ENCODE measurements around the gene POU2AF1. TPM values are rescaled to one million over a fixed set of nuclear protein-coding genes. Genes with fewer than 3 reads are reported as not detected.

POU2AF1 gene
- total RNA-seq, 1 donor from 2014 or later: 0.11 TPM

DNA sequence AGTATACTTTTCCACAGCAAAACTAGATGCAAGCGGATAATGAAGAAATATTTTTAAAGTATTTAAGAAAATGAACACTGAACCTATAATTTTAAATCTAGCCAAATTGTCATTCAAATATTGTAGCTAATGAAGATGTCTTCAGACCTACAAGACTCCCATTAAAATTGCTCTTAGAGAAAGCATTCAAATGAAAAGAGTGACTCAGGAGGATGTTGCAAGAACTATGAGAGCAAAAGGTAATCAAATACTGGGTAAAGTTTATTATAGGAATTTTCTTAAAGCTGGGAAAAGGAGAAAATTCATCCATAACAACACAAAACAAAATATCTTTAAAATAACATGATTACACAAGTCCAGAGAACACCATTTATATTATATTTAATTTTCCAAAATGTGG lies 5.4 kb upstream of the POU2AF1 start:
- no peak for DNase-seq (ENCODE audit: low spot score in 2 of 2)
- Histone ChIP-seq H3K4me1 (no peaks in the 10 kb centered on the region), H3K27ac (no peak overlapping the region), H3K4me3 (no peak overlapping the region), H3K9me3 (no peaks in the 10 kb centered on the region), H3K36me3 (no peaks in the 10 kb centered on the region), H3K27me3 (no peaks in the 10 kb centered on the region)
- TF ChIP-seq, protein P1, sequence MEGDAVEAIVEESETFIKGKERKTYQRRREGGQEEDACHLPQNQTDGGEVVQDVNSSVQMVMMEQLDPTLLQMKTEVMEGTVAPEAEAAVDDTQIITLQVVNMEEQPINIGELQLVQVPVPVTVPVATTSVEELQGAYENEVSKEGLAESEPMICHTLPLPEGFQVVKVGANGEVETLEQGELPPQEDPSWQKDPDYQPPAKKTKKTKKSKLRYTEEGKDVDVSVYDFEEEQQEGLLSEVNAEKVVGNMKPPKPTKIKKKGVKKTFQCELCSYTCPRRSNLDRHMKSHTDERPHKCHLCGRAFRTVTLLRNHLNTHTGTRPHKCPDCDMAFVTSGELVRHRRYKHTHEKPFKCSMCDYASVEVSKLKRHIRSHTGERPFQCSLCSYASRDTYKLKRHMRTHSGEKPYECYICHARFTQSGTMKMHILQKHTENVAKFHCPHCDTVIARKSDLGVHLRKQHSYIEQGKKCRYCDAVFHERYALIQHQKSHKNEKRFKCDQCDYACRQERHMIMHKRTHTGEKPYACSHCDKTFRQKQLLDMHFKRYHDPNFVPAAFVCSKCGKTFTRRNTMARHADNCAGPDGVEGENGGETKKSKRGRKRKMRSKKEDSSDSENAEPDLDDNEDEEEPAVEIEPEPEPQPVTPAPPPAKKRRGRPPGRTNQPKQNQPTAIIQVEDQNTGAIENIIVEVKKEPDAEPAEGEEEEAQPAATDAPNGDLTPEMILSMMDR (IDR thresholded peaks at IDR 0.05): no peak
- intact Hi-C loops (cut with DNase I): no loop called here

- H3K4me1 ChIP-seq: no peaks in the 10 kb centered on the region
- no peak overlapping the region for H3K4me3 ChIP-seq
- no peak for DNase-seq (ENCODE audit: low spot score in 2 of 2)
- intact Hi-C loops (cut with DNase I): no loop called here
- no peaks in the 10 kb centered on the region for H3K9me3 ChIP-seq
- no peak overlapping the region for H3K27ac ChIP-seq
- H3K27me3 ChIP-seq: no peaks in the 10 kb centered on the region
- H3K36me3 ChIP-seq: no peaks in the 10 kb centered on the region
- TF ChIP-seq, protein P1 (IDR thresholded peaks at IDR 0.05): no peak
These were observed 3.4 kb upstream of the POU2AF1 start for GRCh38 chr11:111382451-111382850.

DNA sequence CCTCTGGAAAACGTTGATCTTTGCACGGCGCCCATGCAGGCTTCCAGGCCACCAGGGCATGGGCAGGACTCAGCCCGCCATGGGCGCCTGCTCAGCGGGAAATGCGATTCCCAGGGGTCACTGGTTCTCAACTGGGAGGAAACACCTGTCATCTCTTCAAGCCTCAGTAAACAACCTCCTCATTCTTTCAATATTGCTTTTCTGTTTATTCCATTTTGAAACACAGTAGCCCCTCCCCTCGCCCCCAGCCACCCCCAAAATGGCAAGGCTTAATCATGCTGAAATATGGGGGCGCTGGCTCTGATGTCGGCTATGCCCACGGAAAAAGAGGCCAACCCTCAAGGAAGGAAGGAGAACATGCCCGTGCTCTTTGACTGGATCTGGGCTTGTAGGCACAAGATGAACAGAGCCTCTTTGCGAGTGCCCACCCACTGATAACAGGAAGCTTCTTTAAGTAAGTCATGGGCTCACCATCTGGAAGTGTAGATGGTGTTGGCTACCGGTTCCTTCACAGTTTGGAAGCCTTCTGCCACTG lies 594 bp upstream of the POU2AF1 start:
- no peak overlapping the region for H3K4me3 ChIP-seq

DNA sequence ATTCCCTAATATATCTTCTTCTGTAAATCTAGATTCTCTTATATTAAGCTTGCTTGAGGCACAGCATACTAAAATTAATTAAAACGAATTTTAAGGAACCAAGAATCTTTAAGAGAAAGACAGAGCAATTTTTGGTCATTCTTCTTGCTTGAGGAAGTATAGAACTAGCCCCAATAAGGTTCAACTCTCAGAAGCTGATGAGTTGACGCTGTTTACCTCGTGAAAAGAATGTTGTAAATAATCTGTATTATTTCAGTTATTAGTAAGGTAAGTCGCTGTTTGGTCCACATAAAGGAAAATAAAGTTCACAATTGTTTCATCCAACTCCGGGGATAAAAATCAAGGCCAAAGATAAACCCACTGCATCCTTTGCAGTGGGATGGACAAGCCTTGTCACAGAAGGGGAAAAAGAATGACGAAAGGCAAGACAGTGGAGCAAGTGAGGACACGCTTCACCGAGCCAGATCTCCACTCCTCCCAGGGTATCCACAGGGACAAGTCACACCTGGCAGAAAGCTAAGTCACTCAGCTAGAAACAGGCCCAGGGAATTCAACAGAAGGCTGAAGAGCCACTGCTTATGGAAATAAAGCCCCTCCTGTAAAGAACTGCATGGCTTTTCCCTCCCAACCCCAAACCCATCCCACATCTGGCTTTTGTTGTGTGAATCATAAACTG lies 752 bp downstream of the POU2AF1 start:
- no peaks in the 10 kb centered on the region for H3K36me3 ChIP-seq
- TF ChIP-seq, protein P1 (IDR thresholded peaks at IDR 0.05): no peak
- H3K4me3 ChIP-seq: no peak overlapping the region
- no peak for DNase-seq (ENCODE audit: low spot score in 2 of 2)
- intact Hi-C loops (cut with DNase I): no loop called here
- no peak overlapping the region for H3K27ac ChIP-seq
- no peaks in the 10 kb centered on the region for H3K9me3 ChIP-seq
- no peaks in the 10 kb centered on the region for H3K4me1 ChIP-seq
- H3K27me3 ChIP-seq: no peaks in the 10 kb centered on the region

More for the DNA sequence above, 594 bp upstream of the POU2AF1 start:
- Histone ChIP-seq H3K27me3 (no peaks in the 10 kb centered on the region), H3K4me1 (no peaks in the 10 kb centered on the region), H3K36me3 (no peaks in the 10 kb centered on the region), H3K27ac (no peak overlapping the region), H3K9me3 (no peaks in the 10 kb centered on the region)
- no peak for DNase-seq (ENCODE audit: low spot score in 2 of 2)
- intact Hi-C loops (cut with DNase I): no loop called here
- TF ChIP-seq, protein P1 (IDR thresholded peaks at IDR 0.05): no peak

GRCh38 chr11:111376181-111376871 lies 2.7 kb downstream of the POU2AF1 start:
- Histone ChIP-seq H3K4me1 (no peaks in the 10 kb centered on the region), H3K9me3 (no peaks in the 10 kb centered on the region), H3K4me3 (no peak overlapping the region), H3K36me3 (no peaks in the 10 kb centered on the region), H3K27ac (no peak overlapping the region), H3K27me3 (no peaks in the 10 kb centered on the region)
- DNase-seq (ENCODE audit: low spot score in 2 of 2): no peak
- intact Hi-C loops (cut with DNase I): no loop called here
- TF ChIP-seq, protein P1 (IDR thresholded peaks at IDR 0.05): no peak
